ENCODE data around the gene DHRSX. TPM values are rescaled to one million over a fixed set of nuclear protein-coding genes. Genes with fewer than 3 reads are reported as not detected.

The DHRSX gene
- total RNA-seq, 3 donors from 2014 or later (not counting 1 experiment from before 2014, with no cell fraction given): 21.5 to 26.1 (median 22.9) TPM

DNA sequence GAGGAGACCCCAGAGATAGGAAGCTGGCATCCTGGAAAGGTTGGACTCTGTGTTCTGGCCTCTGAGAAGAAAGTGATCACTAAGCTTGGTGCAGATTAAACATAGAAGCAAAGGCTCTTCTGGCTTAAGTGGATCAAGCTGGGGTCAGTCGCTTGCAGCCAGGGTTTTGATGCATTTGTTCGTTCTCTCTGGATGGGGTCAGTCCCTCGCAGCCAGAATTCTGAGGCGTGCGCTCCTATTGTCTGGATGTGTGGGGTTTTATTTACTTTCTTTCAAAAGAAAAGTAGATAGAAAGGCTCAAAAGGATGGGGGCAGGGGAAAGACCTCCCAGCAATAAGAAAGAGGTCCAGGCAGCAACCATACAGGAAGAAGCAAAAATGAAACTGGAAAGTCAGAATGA, 152.6 kb downstream of the DHRSX start:
- intact Hi-C loops (cut with micrococcal nuclease): no loop called here
- H3K36me3 ChIP-seq (ENCODE audit: control insufficient read depth, insufficient read depth, low read length): no peaks in the 10 kb centered on the region
- Mint-ChIP-seq H3K36me3 (peaks cover 7% of the 10 kb centered on the region), H3K9me3 (peaks cover 0 to 2% of the 10 kb centered on the region in 2 donors), H3K27ac (no peak overlapping the region), H3K4me3 (no peak overlapping the region), H3K4me1 (peaks cover 5 to 6% of the 10 kb centered on the region in 2 donors), H3K27me3 (ENCODE audit: low read depth in 2 of 2) (no peaks in the 10 kb centered on the region)
- H3K4me3 ChIP-seq (ENCODE audit: low read length): no peak overlapping the region
- H3K4me1 ChIP-seq (ENCODE audit: control insufficient read depth, insufficient read depth, low read length): no peaks in the 10 kb centered on the region
- WGBS (ENCODE audit: insufficient coverage): 77% methylated on average over 5 of the region's 5 CpGs
- no peak overlapping the region for H3K27ac ChIP-seq (ENCODE audit: low read length)
- H3K27me3 ChIP-seq (ENCODE audit: control insufficient read depth, insufficient read depth, low read length): no peaks in the 10 kb centered on the region
- ATAC-seq (no peak), DNase-seq (no peak)
- no peaks in the 10 kb centered on the region for H3K9me3 ChIP-seq (ENCODE audit: control insufficient read depth, insufficient read depth, low read length)
- TF ChIP-seq, protein P1, sequence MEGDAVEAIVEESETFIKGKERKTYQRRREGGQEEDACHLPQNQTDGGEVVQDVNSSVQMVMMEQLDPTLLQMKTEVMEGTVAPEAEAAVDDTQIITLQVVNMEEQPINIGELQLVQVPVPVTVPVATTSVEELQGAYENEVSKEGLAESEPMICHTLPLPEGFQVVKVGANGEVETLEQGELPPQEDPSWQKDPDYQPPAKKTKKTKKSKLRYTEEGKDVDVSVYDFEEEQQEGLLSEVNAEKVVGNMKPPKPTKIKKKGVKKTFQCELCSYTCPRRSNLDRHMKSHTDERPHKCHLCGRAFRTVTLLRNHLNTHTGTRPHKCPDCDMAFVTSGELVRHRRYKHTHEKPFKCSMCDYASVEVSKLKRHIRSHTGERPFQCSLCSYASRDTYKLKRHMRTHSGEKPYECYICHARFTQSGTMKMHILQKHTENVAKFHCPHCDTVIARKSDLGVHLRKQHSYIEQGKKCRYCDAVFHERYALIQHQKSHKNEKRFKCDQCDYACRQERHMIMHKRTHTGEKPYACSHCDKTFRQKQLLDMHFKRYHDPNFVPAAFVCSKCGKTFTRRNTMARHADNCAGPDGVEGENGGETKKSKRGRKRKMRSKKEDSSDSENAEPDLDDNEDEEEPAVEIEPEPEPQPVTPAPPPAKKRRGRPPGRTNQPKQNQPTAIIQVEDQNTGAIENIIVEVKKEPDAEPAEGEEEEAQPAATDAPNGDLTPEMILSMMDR (IDR thresholded peaks at IDR 0.05): no peak

DNA sequence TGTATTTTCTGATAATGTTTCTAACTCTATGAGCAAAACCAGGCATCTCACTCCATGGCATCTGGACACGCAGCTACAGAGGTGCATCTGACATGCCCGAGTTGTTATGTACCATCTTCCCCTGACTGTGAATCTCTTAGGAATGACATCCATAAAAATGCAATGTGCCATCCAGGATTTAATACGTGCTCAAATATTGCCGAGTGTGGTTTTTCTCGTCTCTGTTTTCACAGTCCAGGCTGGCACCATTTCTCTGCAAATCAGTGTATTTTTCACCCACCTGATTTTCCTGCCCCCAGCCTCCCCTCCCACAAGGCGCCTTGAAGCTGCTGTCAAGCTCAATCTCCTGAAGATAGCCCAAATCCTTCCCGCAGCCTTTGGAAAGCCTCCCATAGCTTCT, 154.6 kb downstream of the DHRSX start:
- Mint-ChIP-seq H3K4me3 (no peak overlapping the region), H3K27me3 (ENCODE audit: low read depth in 2 of 2) (no peaks in the 10 kb centered on the region), H3K36me3 (peaks cover 7% of the 10 kb centered on the region), H3K9me3 (peaks cover 0 to 2% of the 10 kb centered on the region in 2 donors), H3K4me1 (peaks cover 0 to 7% of the 10 kb centered on the region in 2 donors), H3K27ac (no peak overlapping the region)
- Histone ChIP-seq H3K4me1 (ENCODE audit: control insufficient read depth, insufficient read depth, low read length) (no peaks in the 10 kb centered on the region), H3K9me3 (ENCODE audit: control insufficient read depth, insufficient read depth, low read length) (no peaks in the 10 kb centered on the region), H3K27me3 (ENCODE audit: control insufficient read depth, insufficient read depth, low read length) (no peaks in the 10 kb centered on the region), H3K27ac (ENCODE audit: low read length) (no peak overlapping the region), H3K4me3 (ENCODE audit: low read length) (no peak overlapping the region), H3K36me3 (ENCODE audit: control insufficient read depth, insufficient read depth, low read length) (no peaks in the 10 kb centered on the region)
- ATAC-seq: no peak
- no peak for DNase-seq
- intact Hi-C loops (cut with micrococcal nuclease): no loop called here
- TF ChIP-seq, protein P1 (IDR thresholded peaks at IDR 0.05): no peak
- WGBS (ENCODE audit: insufficient coverage): 82% methylated on average over 7 of the region's 7 CpGs

DNA sequence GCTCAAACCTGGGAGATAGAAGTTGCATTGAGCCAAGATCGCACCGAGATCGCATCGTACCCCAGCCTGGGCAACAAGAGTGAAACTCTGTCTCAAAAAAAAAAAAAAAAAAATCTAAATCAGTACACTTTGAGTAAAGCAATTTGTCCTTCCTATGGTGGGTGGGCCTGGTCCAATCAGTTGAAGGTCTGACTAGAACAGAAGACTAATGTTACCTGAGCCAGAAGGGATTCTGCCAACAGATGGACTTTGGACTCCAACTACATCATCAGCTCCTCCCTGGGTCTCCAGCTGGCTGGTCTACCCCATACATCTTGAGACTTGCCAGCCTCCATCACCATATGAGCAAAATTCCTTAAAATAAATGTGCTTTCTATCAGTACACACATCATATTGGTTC, 155.2 kb downstream of the DHRSX start:
- Mint-ChIP-seq H3K9me3 (peaks cover 0 to 2% of the 10 kb centered on the region in 2 donors), H3K27me3 (ENCODE audit: low read depth in 2 of 2) (no peaks in the 10 kb centered on the region), H3K4me3 (no peak overlapping the region), H3K36me3 (peaks cover 6% of the 10 kb centered on the region), H3K4me1 (peaks cover 0 to 7% of the 10 kb centered on the region in 2 donors), H3K27ac (no peak overlapping the region)
- Histone ChIP-seq H3K36me3 (ENCODE audit: control insufficient read depth, insufficient read depth, low read length) (no peaks in the 10 kb centered on the region), H3K27ac (ENCODE audit: low read length) (no peak overlapping the region), H3K27me3 (ENCODE audit: control insufficient read depth, insufficient read depth, low read length) (no peaks in the 10 kb centered on the region), H3K4me3 (ENCODE audit: low read length) (no peak overlapping the region), H3K9me3 (ENCODE audit: control insufficient read depth, insufficient read depth, low read length) (no peaks in the 10 kb centered on the region), H3K4me1 (ENCODE audit: control insufficient read depth, insufficient read depth, low read length) (no peaks in the 10 kb centered on the region)
- TF ChIP-seq, protein P1 (IDR thresholded peaks at IDR 0.05): no peak
- ATAC-seq: no peak
- 100% methylated on average over 4 of the region's 4 CpGs for WGBS (ENCODE audit: insufficient coverage)
- intact Hi-C loops (cut with micrococcal nuclease): no loop called here
- no peak for DNase-seq

DNA sequence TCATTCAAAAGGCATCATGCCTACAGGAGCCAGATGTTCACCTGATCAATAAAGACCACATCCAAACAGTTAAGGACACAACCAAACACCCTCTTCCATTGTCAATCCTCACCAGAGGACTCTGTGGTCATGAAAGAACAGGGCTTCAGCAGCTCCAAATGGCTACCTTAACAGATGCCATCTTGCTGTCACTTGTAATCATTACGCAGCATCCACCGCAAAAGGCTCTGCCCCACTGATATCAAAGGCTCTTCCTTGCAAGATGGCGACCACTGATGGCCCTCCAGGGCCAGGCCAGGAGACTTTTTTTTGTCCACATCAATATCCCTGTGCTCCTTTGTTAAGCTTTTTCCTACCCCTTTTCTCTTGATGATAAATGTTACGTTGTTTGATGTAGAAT, 157.4 kb downstream of the DHRSX start:
- TF ChIP-seq, protein P1 (IDR thresholded peaks at IDR 0.05): no peak
- peaks cover 0 to 2% of the 10 kb centered on the region in 2 donors for H3K9me3 Mint-ChIP-seq
- Histone ChIP-seq H3K4me3 (ENCODE audit: low read length) (no peak overlapping the region), H3K36me3 (ENCODE audit: control insufficient read depth, insufficient read depth, low read length) (no peaks in the 10 kb centered on the region), H3K27me3 (ENCODE audit: control insufficient read depth, insufficient read depth, low read length) (no peaks in the 10 kb centered on the region), H3K9me3 (ENCODE audit: control insufficient read depth, insufficient read depth, low read length) (no peaks in the 10 kb centered on the region), H3K27ac (ENCODE audit: low read length) (no peak overlapping the region), H3K4me1 (ENCODE audit: control insufficient read depth, insufficient read depth, low read length) (no peaks in the 10 kb centered on the region)
- ATAC-seq (no peak), DNase-seq (no peak)
- no peaks in the 10 kb centered on the region for H3K36me3 Mint-ChIP-seq
- H3K27me3 Mint-ChIP-seq (ENCODE audit: low read depth in 2 of 2): no peaks in the 10 kb centered on the region
- H3K4me3 Mint-ChIP-seq: no peak overlapping the region
- H3K27ac Mint-ChIP-seq: no peak overlapping the region
- H3K4me1 Mint-ChIP-seq: peaks cover 0 to 12% of the 10 kb centered on the region in 2 donors
- WGBS (ENCODE audit: insufficient coverage): 94% methylated on average over 4 of the region's 4 CpGs
- intact Hi-C loops (cut with micrococcal nuclease): no loop called here
